GM11168 (cell line): ENCODE measurements around the gene NLRC3.
"Not testable (repeated sequence)": the region's sequence is repeated elsewhere in the genome, so short reads cannot be mapped to it uniquely, and the experiment has no call there.

Experiments
- in situ Hi-C: fragments of 300-500 bp; cut with MboI; formaldehyde crosslinking; loops from one replicate; pipeline ENCODE4 v1.12.0; 2022; ENCODE audit warnings: low sequenced_read_pairs; ENCODE audit not compliant: unreplicated experiment

The NLRC3 gene

DNA sequence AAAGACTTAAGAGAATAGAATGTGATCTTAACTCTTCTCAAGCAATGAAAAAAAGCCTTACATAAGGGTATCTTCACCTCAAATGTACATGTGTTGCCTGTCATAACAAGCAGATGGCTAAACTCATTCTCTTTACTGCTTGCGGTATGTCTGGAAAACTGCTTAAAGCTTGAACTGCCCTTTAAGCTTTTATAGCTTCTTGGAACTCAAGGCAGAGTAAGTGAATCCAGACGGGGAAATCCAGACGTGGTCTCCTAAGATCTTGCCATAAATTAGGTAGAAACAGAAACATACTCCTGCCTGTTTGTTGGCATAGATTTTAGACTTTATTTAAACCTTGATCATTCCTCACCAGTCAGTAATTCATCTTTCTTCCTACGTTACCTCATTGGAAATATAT is 56.8 kb downstream of the NLRC3 start:
- in situ Hi-C loops = no loop called here

DNA sequence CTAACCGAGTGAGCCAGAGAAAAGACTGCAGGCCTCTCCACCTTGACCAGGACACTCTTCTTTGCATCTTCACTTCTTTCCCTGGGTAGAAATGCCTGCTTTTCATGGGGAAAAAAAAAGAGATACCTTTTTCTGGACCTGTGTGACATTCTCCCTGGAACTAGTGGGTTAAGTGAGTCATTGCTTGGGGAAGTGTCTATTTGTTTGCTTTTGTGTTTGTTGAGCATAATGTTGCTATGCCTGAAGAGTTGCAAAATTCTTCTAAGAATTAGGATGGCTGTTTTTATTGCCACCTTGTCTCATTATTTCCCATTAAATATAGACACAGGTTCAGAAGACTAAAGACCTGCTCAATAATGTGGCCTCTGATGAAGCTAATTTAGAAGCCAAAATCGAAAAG is 57.6 kb downstream of the NLRC3 start:
- in situ Hi-C loops = no loop called here

DNA sequence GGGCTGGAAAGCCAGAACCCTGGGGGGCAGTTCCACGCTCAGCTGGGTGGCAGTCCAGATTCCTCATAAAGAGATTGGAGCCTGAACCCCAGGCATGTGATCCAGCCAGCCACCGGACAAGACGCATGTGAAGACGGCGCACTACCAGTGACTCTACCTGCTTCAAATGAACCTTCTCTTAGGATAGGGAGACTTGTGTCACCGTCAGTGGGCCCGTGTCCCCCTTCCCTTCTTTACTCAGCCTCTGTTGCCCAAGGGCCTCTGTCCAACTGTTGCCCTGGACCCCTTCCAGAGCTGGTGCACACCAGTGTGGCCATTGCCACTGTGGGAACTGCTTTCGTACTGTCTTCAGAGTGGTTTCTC is 58.2 kb downstream of the NLRC3 start:
- in situ Hi-C loops = no loop called here

DNA sequence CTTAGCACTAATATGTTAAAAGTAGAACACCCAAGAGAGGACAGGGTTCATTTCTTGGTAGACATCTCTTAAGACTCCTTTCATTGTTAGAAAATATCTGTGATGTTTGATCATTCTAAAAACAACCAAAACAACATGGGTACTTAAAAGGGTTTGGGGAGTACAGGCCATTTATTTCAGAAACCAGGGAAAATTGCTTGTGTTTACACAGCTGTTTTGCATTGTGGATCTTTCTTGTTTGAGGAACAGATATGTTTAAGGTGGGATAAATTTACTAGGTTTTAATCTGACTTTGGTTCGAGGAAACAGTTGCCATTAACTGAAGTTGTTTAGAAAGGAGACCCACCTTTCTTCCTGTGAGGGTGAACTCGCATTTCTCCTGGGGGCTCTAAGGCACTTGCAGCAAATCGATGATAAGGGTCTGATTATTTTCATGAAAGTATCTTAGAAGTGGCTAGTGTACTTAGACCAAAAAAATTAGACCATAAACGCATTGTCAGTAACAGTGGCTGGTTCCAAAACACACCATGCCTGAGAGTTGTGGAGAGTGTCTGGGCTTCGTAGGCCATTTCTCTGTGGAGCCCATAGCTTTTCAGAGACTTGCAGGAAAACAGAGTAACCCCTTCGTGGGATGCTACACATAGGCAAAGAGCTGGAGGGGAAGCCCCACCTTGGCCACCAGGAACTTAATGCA is 58.8 kb downstream of the NLRC3 start:
- in situ Hi-C loops = no loop called here

DNA sequence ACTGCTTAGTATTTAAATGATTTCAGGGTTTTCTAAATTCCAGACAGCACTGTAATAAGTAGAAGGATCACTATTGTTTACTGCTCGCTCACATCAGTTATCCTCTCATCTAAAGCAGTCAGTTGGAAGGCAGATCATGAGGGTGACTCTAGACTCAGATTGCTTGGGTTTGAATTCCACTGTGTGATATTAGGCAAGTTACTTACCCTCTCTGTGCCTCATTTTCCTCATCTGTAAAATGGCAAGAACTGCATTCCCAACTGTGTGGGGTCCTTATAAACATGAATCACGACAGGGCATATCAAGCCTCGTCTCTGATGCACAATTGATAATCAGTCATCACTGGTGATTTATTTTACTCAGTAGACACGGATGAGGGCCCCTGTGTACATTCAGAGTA is 61.3 kb downstream of the NLRC3 start:
- in situ Hi-C loops = no loop called here

DNA sequence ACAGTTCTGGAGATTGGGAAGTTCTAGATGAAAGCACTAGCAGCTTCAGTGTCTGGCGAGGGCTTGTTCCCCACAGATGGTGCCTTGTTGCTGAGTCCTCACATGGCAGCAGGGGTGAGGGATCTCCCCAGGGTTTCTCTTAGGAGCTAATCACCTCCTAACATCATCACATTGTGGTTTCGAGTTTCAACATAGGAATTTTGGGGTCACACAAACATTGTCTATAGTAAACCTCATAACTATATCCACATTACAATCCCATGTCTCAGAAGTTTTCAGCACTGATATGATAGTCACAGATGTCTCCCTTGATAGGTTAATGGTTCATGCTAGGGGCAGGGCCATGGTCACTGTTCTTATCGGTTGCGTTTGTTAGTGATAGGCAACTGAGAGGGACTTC is 62.6 kb downstream of the NLRC3 start:
- in situ Hi-C loops = no loop called here

DNA sequence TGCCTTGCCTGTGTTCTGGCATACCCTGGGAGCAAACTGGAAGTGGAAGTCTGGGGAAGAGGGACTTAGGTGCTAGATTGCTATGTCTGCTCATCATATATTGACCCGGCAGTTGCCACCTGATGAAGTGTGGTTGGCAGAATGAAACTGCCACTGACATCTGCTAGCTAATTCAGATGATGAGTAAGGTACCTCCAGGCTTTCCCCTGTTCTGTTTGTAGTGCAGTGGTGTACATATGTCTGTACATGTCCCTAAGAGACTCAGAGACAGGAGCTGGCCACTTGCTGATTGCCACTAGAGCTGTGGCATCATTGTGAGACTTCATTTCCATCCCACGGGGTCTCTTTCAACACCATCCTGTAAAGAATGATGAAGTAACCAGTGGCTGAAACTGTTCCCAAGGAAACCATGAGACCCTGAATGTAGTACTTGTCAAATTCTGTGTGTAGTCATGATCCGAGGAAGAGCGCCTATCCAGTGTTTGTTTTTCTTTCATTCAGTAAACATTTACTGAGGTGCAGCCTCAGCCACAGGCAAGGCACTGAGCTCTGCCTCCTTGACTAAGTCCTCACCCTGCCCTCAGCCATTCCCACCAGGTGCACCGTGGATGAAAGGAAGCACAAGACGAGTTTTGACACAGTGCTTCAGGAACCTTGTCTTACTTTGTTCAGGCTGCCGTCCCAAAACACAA is 63.2 kb downstream of the NLRC3 start:
- in situ Hi-C loops = no loop called here

DNA sequence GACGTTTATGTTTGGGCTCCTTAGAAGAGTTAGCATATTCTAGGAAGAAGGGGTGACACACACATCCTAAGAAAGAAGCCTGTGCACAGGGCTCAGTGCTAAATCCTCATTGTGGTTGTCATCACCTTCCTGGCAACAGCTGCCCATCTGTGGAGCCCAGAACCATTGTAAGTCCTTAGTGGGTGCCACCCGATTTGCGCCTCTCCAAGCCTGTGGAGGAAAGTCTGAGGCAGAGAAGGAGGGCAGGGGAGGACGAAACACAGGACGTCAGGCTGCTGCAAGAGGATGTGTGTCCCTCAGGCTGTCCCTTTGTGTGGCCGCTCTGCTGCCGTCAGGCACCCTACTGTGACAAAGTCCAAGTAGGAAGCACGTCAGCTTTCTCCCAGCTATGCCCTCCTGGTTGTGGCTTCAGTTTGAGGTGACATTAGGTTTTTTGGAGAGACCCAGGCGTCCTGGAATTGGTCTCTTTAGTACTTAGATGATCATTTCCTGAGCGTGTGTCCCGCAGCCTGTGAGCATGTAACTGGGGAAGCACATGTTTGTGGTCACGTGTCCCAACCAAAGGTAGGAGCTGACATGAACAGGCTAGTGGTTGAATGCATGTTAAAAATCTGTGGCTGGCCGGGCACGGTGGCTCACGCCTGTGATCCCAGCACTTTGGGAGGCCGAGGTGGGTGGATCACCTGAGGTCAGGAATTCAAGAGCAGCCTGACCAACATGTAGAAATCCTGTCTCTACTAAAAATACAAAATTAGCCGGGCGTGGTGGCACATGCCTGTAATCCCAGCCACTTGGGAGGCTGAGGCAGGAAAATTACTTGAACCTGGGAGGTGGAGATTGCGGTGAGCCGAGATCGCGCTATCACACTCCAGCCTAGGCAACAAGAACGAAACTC is 65.7 kb downstream of the NLRC3 start:
- in situ Hi-C loops = no loop called here

DNA sequence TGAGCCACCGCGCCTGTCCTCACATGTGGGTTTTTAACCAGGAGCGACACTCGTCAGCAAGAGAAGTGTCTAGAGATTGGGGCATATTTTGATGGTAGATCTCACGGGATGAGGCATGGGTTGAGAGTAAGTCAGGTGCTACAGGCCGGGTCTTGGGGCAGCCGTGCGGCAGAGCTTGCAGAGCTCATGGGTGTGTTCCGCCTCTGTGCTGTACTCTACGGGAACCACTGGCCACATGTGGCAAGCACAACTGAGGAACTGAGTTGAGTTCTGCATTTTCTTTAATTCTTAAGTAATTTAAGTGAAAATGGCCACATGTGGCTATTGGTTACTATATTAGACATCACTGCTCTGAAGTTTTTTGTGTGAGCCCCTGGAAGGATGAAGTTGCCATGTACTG is 66.8 kb downstream of the NLRC3 start:
- in situ Hi-C loops = no loop called here

DNA sequence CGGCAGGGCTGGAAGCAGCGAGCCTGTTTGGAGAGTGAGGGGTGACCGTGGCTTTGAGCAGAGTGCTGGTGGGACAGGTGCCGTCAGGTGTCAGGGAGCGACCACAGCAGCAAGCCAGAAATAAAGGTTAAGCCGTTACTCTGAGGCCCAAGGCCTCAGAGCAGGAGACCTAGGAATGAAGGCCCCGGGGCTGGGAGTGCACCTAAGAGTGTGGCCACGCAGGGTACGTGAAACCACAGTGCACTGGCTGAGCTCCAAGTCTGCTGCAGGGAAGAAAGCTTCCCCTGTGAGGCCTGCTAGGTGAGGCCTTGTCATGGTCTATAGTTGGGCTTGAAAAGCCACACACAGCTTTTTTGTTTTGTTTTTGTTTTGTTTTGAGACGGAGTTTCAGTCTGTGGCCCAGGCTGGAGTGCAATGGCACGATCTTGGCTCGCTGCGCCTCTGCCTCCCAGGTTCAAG is 67.7 kb downstream of the NLRC3 start:
- in situ Hi-C loops = no loop called here

DNA sequence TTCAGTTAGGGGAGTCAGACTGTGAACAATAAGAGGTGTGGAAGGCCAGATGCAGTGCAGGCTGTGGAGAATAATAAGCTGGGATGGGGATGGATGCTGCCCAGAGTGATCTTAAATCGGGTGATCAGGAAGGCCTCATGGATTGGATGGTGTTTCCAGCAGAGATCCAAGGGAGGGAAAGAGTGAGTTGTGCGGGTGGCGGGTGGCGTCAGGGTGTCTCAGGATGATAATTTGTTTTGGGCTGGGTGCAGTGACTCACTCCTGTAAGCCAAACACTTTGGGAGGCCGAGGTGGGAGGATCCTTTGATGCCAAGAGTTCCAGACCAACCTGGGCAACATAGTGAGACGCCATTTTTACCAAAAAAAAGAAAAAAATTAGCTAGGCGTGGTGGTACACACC is 68.5 kb downstream of the NLRC3 start:
- in situ Hi-C loops = no loop called here

DNA sequence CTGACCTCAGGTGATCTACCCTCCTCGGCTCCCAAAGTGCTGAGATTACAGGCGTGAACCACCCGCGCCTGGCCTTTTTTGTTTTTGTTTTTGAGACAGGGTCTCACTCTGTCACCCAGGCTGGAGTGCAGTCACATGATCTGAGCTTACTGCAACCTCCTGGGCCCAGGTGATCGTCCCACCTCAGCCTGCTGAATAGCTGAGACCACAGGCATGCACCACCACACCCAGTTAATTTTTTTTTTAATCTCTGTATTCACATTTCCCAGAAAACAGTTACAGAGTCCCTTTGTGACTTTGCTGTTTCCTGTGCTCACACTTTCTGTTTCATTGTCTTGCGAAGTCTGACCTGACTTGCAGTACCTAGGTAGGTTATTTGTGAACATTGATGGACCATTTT is 73.7 kb downstream of the NLRC3 start:
- in situ Hi-C loops = no loop called here

DNA sequence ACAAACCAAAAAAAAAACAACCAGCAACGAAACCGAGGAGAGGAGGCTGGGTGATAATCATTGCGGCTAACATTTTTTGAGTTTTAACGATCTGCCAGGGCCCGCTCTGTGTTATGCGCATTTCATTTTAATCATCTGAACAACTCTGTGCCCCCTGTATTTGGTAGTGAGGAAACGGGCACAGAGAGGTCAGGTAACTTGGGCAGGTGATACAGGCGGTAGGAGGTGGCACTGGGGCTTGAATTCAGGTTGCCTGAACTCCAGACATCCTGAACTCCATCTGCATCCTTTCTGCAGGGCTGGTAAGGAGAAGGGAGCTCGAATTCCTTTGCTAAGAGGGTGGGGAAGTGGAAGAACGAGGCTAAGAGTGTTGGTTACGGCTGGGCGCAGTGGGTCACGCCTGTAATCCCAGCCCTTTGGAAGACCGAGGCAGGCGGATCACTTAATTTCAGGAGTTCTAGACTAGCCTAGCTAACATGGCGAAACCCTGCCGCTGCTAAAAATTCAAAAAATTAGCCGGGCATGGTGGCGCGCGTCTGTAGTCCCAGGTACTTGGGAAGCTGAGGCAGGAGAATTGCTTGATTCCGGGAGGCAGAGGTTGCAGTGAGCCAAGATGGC is 75.3 kb downstream of the NLRC3 start:
- in situ Hi-C loops = no loop called here

DNA sequence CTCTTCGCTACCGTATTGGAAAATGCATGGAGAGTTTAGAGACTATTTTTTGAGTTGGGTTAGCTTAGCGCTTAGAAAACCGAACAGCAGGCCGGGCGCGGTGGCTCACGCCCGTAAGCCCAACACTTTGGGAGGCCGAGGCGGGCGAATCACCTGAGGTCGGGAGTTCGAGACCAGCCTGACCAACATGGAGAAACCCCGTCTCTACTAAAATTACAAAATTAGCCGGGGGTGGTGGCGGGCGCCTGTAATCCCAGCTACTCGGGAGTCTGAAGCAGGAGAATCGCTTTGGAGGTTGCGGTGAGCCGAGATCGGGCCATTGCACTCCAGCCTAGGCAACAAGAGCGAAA is 75.8 kb downstream of the NLRC3 start:
- in situ Hi-C loops = not testable (repeated sequence)

DNA sequence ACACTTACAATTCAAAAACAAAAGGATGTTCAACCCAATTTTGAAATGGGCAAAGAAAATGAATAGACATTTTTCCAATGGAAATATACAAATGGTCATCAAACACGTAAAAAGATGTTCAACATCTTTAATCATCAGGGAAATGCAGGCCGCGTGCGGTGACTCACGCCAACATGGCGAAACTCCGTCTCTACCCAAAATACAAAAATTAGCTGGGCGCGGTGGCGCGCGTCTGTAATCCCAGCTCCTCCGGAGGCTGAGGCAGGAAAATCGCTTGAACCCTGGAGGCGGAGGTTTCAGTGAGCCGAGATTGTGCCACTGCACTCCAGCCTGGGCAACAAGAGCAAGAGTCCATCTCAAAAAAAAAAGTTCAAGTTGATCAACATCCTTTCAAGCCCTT is 78.2 kb downstream of the NLRC3 start:
- in situ Hi-C loops = no loop called here

DNA sequence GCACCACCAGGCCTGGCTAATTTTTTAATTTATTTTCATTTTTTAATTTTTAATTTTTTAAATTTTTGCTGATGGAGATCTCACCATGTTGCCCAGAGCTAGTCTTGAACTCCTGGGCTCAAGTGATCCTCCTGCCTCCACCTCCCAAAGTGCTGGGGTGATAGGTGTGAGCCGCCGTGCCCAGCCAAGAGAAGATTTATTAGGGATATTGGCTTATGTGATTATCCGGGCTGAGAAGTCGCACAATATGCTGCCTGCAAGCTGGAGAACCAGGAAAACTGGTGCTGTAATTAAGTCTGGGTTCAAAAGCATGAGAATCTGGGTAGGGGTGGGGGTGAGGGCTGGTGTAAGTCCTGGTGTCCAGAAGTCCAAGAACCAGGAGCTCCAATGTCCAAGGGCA is 79.4 kb downstream of the NLRC3 start:
- in situ Hi-C loops = no loop called here

DNA sequence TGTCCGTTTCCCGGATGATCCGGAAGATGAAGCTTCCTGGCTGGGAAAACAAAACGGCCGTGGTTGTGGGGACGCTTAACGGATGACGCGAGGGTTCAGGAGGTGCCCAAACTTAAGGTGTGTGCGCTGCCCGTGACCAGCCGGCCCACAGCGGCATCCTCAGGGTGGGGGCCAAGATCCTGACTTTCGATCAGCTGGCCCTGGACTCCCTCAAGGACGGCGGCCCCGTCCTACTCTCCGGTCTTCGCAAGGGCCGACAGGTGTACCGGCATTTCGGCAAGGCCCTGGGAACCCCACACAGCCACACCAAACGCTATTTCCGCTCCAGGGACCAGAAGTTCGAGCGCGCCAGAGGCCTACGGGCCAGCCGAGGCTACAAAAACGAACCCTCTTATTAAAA is 80.8 kb downstream of the NLRC3 start:
- in situ Hi-C loops = no loop called here

DNA sequence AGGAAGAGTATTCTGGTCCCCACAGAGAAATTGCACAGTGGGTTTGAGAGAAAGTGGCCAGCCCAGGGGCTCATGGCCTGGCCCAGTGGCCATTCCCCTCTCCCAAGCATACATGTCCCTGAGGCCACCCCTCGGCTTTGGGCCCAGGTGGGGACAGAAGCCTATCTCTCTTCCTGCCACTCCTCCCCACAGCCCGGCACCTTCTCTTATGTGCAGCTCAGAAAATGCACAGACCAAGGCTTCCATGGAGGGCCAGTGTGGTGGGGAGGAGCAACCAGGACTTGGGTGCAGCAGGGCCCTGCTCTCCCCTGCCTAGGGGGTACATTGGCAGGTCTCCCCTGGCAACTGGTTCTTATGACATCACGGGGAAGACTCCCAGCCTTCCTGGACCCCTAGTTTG is 82.0 kb downstream of the NLRC3 start, which contains the start of gene C16orf90:
Gene C16orf90 (minus strand): TSS at position 314 of the 400 bp plus-strand sequence. CDS start 68 bp downstream, at position 246.
- in situ Hi-C loops = no loop called here

DNA sequence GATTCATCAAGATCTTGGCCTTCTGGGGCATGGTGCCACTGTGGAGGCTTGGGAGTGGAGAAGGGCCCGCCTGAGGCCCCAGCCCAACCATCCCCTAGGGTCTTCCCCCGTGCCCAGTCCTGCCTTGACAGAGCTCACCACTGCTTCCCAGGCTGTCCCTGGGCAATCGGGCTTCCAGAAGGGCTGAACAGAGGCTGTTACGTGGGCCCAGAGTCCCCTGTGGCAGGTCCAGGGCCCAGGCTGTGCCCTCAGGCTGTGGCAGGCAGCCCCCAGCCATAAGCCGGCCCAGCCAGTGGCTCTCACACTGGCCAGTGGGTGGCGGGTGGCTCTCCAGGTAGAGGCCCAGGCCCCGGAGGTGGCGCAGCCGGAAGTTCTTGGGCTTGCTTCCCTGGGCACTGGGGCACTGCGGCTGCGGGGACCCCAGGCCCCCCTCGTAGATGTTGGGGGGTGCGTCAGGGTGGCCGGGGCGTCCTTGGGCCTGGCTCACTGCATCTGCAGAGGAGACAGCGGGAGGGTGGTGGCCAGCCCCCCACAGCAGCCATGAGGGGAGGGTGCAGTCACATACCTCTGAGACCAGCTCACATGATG is 82.7 kb downstream of the NLRC3 start:
- in situ Hi-C loops = no loop called here

DNA sequence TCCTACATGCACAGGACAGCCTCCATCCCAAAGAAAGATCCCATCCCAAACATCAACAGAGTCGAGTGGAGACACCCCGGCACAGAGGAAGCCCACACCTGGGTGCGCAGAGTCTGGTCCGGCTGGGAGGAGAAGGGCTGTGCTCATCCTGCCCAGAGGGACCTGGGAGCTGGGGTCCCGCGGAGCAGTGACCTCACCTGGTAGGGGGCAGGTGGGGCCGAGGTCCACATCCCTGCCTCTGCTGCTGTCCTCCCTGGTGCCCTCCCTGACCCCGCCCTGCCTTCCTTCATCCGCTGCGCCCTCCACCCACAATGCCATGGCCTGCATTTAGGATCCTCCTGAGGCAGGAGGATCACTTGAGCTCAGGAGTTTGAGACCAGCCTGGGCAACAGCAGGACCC is 84.8 kb downstream of the NLRC3 start:
- in situ Hi-C loops = no loop called here
